Thymus (tissue), 14 donors: ENCODE measurements around the gene MRPL36. TPM values are rescaled to one million over a fixed set of nuclear protein-coding genes. Genes with fewer than 3 reads are reported as not detected.
A peak's percentile ranks its signal among the peaks of the same experiment; 100 is the strongest.
"Not testable (repeated sequence)": the region's sequence is repeated elsewhere in the genome, so short reads cannot be mapped to it uniquely, and the experiment has no call there.

Experiments used
- DNase-seq, 9 donors: peaks; one replicate each; pipeline ENCODE4 v3.0.0-alpha.2; 2013; ENCODE audit warnings: low spot score in 9 of 9, low read depth in 6 of 9, missing footprints in 1 of 9
- H3K27ac ChIP-seq, 2 donors: one replicate each; pipeline ENCODE4 v1.5.1; 2013; ENCODE audit warnings: control low read depth in 1 of 2, low read depth in 1 of 2, low read length in 1 of 2, mild to moderate bottlenecking in 1 of 2, moderate library complexity in 1 of 2
- H3K27me3 ChIP-seq, 2 donors: one replicate each; pipeline ENCODE4 v1.5.1; 2013; ENCODE audit warnings: low read length in 1 of 2; ENCODE audit not compliant: control insufficient read depth in 2 of 2, insufficient read depth in 1 of 2
- H3K36me3 ChIP-seq, 2 donors: one replicate each; pipeline ENCODE4 v1.5.1; 2013; ENCODE audit warnings: low read length in 1 of 2, mild to moderate bottlenecking in 1 of 2, moderate library complexity in 1 of 2; ENCODE audit not compliant: control insufficient read depth in 2 of 2, insufficient read depth in 2 of 2
- H3K4me1 ChIP-seq, 2 donors: one replicate each; pipeline ENCODE4 v1.5.1; 2013; ENCODE audit warnings: low read length in 2 of 2; ENCODE audit not compliant: control insufficient read depth in 2 of 2, insufficient read depth in 2 of 2
- H3K4me3 ChIP-seq, 2 donors: one replicate each; pipeline ENCODE4 v1.5.1; 2013; ENCODE audit warnings: low read length in 2 of 2, control low read depth in 1 of 2, mild to moderate bottlenecking in 1 of 2
- H3K9me3 ChIP-seq, 2 donors: one replicate each; pipeline ENCODE4 v1.5.1; 2013; ENCODE audit warnings: low read length in 1 of 2, mild to moderate bottlenecking in 1 of 2; ENCODE audit not compliant: control insufficient read depth in 2 of 2, insufficient read depth in 1 of 2
- WGBS: extraction: QIAGEN DNeasy Blood & Tissue Kit; methylation state at CpG from one replicate; pipeline ENCODE4 v1.1.7; 2013; 5-methylcytosine and 5-hydroxymethylcytosine counted together
- long read RNA-seq, 10 donors: transcript quantifications; one replicate each; lab custom pipeline, GENCODE V29; 2026
- polyA plus RNA-seq: library from polyadenylated mRNA; stranded (reverse); fragments of 200-250 nt; gene quantifications from one replicate; pipeline ENCODE4 v1.2.3, GENCODE V29; 2013
- total RNA-seq: library from RNA; stranded (reverse); fragments of 120-200 nt; gene quantifications from one replicate; pipeline ENCODE4 v1.2.4, GENCODE V29; 2013
- donor health status: healthy.

The MRPL36 gene
- total RNA-seq (74.1 TPM), polyA plus RNA-seq (73.0 TPM)
- long read RNA-seq, donor 1, partial matches to known transcripts, result 0 of 2 reads
- long read RNA-seq, donor 1, other reads (novel, unspliced or antisense), result 0 of 2 reads
- long read RNA-seq, donor 2, result 0 reads
- long read RNA-seq, donor 3, transcript MRPL36-202 (2 exons, 610 nt), result major isoform, 31 of 50 reads
- long read RNA-seq, donor 3, transcript MRPL36-204 (2 exons, 686 nt), result minor isoform, 19 of 50 reads
- long read RNA-seq, donor 3, partial matches to known transcripts, result 0 of 50 reads
- long read RNA-seq, donor 3, other reads (novel, unspliced or antisense), result 0 of 50 reads
- long read RNA-seq, donor 4, transcript MRPL36-204 (2 exons, 686 nt), result major isoform, 6 of 260 reads
- long read RNA-seq, donor 4, transcript MRPL36-202 (2 exons, 610 nt), result major isoform, 6 of 260 reads
- long read RNA-seq, donor 4, partial matches to known transcripts, result 40 of 260 reads
- long read RNA-seq, donor 4, other reads (novel, unspliced or antisense), result 208 of 260 reads
- long read RNA-seq, donor 5, transcript MRPL36-202 (2 exons, 610 nt), result major isoform, 18 of 72 reads
- long read RNA-seq, donor 5, transcript MRPL36-204 (2 exons, 686 nt), result minor isoform, 15 of 72 reads
- long read RNA-seq, donor 5, partial matches to known transcripts, result 39 of 72 reads
- long read RNA-seq, donor 5, other reads (novel, unspliced or antisense), result 0 of 72 reads
- long read RNA-seq, donor 6, transcript MRPL36-204 (2 exons, 686 nt), result minor isoform, 9 of 34 reads
- long read RNA-seq, donor 6, transcript MRPL36-202 (2 exons, 610 nt), result major isoform, 15 of 34 reads
- long read RNA-seq, donor 6, partial matches to known transcripts, result 10 of 34 reads
- long read RNA-seq, donor 6, other reads (novel, unspliced or antisense), result 0 of 34 reads
- long read RNA-seq, donor 7, transcript MRPL36-204 (2 exons, 686 nt), result minor isoform, 10 of 356 reads
- long read RNA-seq, donor 7, transcript MRPL36-202 (2 exons, 610 nt), result major isoform, 15 of 356 reads
- long read RNA-seq, donor 7, partial matches to known transcripts, result 71 of 356 reads
- long read RNA-seq, donor 7, other reads (novel, unspliced or antisense), result 260 of 356 reads
- long read RNA-seq, donor 8, transcript MRPL36-202 (2 exons, 610 nt), result major isoform, 8 of 117 reads
- long read RNA-seq, donor 8, partial matches to known transcripts, result 22 of 117 reads
- long read RNA-seq, donor 8, other reads (novel, unspliced or antisense), result 84 of 117 reads
- long read RNA-seq, donor 9, transcript MRPL36-202 (2 exons, 610 nt), result major isoform, 22 of 28 reads
- long read RNA-seq, donor 9, transcript MRPL36-204 (2 exons, 686 nt), result minor isoform, 6 of 28 reads
- long read RNA-seq, donor 9, partial matches to known transcripts, result 0 of 28 reads
- long read RNA-seq, donor 9, other reads (novel, unspliced or antisense), result 0 of 28 reads
- long read RNA-seq, donor 10, transcript MRPL36-202 (2 exons, 610 nt), result major isoform, 12 of 255 reads
- long read RNA-seq, donor 10, transcript MRPL36-204 (2 exons, 686 nt), result minor isoform, 6 of 255 reads
- long read RNA-seq, donor 10, partial matches to known transcripts, result 57 of 255 reads
- long read RNA-seq, donor 10, other reads (novel, unspliced or antisense), result 180 of 255 reads

DNA sequence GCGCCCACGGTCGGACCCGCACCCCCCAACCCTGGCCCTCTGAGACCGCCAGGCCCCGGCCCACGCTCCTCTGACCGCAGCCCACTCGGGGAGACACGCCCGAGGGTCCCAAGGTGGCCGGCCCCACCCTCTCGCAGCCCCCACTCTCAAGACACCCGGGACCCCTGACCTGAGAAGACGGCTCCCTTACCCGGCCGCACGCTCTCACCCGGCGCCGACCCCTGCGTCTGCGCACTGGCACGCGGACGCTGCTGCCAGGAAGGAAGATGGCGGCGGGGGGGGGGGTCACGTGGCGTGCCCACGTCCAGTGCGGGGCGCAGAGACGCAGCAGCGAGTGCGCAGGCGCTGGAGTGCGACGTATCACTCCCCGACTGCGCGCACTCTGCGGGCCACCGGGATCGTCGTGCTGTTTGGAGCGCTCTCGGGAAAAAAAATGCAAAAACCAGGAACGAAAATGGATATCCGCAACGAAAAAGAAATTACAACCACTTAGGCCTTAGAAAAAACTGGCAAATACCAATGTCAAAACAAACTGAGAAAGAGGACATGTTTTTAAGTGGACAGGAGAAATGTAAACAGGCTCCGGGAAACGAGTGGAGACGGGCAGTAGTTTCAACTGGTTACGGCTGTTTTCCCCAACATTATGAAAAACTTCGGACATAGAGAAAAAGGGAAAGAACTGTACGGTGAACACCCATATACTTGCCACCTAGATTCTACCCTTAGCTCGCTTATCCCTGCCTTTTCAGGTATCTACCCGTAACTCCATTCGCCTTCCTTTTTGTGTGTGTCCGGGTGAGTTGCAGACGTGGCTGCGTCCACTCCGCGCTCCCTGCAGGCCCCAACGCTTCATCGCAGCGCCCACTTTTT lies at the start of gene MRPL36:
Gene MRPL36, minus strand, starts transcription at position 236 of the 870 bp plus-strand sequence. CDS start 902 bp downstream, outside the sequence.
- H3K4me1 ChIP-seq, result peaks cover 6 to 14% of the 10 kb centered on the region in 2 donors
- 1% methylated on average over 68 of the region's 68 CpGs for WGBS

DNA sequence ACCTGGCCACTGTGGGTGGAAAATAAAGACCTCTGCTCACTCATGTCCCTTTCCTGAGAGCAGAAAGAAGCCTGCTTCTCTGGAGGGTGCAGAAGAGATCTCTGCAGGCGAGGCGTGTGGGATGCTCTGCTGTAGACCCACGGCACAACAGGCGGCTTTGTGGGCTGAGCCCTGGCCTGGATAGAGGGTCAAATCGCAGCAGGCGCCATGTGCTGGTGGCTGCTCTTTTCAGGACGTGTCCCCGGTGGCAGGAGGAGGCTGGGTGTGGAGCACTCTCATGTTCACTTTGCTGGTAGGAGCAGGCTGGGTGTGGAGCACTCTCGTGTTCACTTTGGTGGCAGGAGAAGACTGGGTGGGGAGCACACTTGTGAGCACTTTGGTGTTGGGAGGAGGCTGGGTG lies 48.0 kb upstream of the MRPL36 start:
- Histone ChIP-seq H3K4me3 (no peak overlapping the region), H3K9me3 (no peaks in the 10 kb centered on the region), H3K27ac (no peak overlapping the region), H3K4me1 (no peaks in the 10 kb centered on the region), H3K36me3 (no peaks in the 10 kb centered on the region), H3K27me3 (peaks cover 26 to 49% of the 10 kb centered on the region in 2 donors)
- WGBS, result 82% methylated on average over 9 of the region's 9 CpGs
- DNase-seq, result no peak

More for the DNA sequence above, at the start of gene MRPL36:
- Histone ChIP-seq H3K36me3 (peaks cover 37 to 40% of the 10 kb centered on the region in 2 donors), H3K4me3 (peak within 1 kb of the TSS; percentile 82 to 90), H3K27me3 (no peaks in the 10 kb centered on the region), H3K27ac (peak within 1 kb of the TSS; percentile 90 to 97), H3K9me3 (no peaks in the 10 kb centered on the region)
- peak; percentile 76 to 96 (median 92) for DNase-seq

DNA sequence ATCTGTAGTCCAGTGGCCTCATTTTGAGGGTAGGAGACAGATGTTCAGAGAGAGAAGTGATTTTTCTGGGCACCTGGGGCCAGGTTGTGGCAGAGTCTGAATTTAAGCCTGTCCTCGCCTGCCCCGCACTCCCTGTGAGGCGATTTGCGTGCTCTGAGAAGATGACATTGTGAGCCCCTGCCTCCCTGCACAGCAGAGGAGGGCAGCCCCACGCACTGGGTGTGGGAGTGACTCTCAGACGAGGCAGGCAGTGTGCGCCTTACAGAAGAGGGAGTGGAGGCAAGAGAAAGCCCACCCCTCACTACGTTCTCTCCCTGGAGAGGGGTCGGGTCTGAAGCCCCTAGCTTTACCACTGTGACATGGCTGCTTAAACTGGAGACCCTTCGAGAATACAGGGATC lies 47.4 kb upstream of the MRPL36 start:
- 83% methylated on average over 10 of the region's 10 CpGs for WGBS

DNA sequence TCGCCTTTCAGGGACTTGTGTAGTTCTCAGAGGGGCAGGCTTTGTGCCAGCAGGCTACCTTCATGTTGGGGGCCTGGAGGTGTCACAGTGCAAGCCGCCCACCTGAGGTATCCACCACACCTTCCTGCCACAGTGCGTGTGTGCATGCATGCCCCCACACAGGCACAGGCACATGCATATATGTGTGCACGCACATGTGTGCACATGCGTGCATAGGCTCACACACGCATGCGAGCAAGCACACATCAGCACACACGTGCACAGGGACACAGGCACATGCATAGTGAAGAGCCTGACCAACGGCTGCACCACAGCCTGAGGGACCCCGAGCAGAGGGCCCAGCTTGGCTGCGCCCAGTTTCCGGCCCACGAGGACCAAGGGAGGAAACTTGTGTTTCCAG lies 46.9 kb upstream of the MRPL36 start:
- Histone ChIP-seq H3K27me3 (peaks cover 19 to 39% of the 10 kb centered on the region in 2 donors), H3K4me1 (no peaks in the 10 kb centered on the region), H3K27ac (no peak overlapping the region), H3K4me3 (no peak overlapping the region), H3K36me3 (no peaks in the 10 kb centered on the region), H3K9me3 (no peaks in the 10 kb centered on the region)
- DNase-seq, result no peak
- WGBS, result 93% methylated on average over 13 of the region's 13 CpGs

More for the DNA sequence above, 47.4 kb upstream of the MRPL36 start:
- Histone ChIP-seq H3K9me3 (no peaks in the 10 kb centered on the region), H3K36me3 (no peaks in the 10 kb centered on the region), H3K4me3 (no peak overlapping the region), H3K27ac (no peak overlapping the region), H3K27me3 (peaks cover 24 to 43% of the 10 kb centered on the region in 2 donors), H3K4me1 (no peaks in the 10 kb centered on the region)
- no peak for DNase-seq

DNA sequence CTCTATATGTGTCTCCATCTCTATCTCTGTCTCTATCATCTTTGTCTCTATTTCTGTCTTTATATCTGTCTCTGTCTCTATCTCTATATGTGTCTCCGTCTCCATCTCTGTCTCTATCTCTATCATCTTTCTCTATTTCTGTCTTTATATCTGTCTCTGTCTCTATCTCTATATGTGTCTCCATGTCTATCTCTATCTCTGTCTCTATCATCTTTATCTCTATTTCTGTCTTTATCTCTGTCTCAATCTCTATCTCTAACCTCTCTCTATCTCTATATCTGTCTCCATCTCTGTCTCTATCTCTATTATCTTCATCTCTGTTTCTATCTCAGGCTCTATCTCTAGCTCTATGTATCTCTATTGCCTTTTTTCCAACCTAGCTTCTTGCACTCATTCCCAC lies 46.1 kb upstream of the MRPL36 start:
- H3K4me3 ChIP-seq, result no peak overlapping the region
- DNase-seq, result no peak
- no peaks in the 10 kb centered on the region for H3K36me3 ChIP-seq
- no peak overlapping the region for H3K27ac ChIP-seq
- peaks cover 13 to 38% of the 10 kb centered on the region in 2 donors for H3K27me3 ChIP-seq
- no peaks in the 10 kb centered on the region for H3K4me1 ChIP-seq
- WGBS, result 96% methylated on average over 1 of the region's 1 CpG
- H3K9me3 ChIP-seq, result no peaks in the 10 kb centered on the region

DNA sequence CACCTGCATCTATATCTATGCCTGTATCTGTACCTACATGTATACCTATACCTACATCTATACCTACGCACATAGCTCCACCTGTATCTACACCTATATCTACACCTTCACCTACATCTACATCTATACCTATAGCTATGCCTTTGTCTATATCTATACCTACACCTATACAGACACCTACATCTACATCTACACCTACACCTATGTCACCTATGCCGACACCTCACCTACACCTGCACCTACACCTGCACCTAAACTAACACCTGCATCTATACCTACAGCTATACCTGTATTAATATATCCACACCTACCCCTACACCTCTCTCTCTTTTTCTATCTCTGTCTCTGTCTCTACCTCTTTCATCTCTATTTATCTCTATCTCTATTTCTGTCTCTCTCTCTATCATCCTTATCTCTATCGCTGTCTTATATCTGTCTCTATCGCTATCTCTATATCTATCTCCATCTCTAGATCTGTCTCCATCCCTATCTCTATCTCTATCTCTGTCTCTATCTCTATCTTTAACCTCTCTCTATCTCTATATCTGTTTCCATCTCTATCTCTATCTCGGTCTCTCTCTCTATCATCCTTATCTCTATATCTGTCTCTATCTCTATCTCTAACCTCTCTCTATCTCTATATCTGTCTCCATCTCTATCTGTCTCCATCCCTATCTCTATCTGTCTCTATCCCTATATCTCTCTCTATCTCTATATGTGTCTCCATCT lies 45.2 kb upstream of the MRPL36 start:
- no peaks in the 10 kb centered on the region for H3K36me3 ChIP-seq
- no peak overlapping the region for H3K27ac ChIP-seq
- H3K27me3 ChIP-seq, result peaks cover 7 to 38% of the 10 kb centered on the region in 2 donors
- no peaks in the 10 kb centered on the region for H3K9me3 ChIP-seq
- over 99% methylated on average over 5 of the region's 5 CpGs for WGBS
- no peaks in the 10 kb centered on the region for H3K4me1 ChIP-seq
- no peak overlapping the region for H3K4me3 ChIP-seq
- DNase-seq, result no peak

DNA sequence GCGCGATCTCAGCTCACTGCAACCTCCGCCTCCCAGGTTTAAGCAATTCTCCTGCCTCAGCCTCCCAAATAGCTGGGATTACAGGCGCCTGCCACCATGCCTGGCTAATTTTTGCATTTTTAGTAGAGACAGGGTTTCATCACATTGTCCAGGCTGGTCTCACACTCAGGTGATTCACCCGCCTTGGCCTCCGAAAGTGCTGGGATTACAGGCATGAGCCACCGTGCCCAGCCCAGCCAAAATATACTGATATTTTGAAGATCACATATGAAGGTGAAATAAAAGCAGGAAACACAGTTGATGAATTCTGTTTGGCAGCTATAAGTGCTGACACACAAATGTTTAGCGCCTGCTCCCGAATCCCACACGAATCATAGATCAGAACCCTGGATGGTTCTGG lies 44.1 kb upstream of the MRPL36 start:
- not testable (repeated sequence) for DNase-seq, H3K4me1 ChIP-seq, H3K4me3 ChIP-seq, H3K36me3 ChIP-seq, H3K27ac ChIP-seq, H3K9me3 ChIP-seq
- peaks cover 2 to 30% of the 10 kb centered on the region in 2 donors for H3K27me3 ChIP-seq
- WGBS, result 85% methylated on average over 10 of the region's 10 CpGs
